ENCODE measurements around the gene APPBP2.

- TF ChIP-seq, protein P1, sequence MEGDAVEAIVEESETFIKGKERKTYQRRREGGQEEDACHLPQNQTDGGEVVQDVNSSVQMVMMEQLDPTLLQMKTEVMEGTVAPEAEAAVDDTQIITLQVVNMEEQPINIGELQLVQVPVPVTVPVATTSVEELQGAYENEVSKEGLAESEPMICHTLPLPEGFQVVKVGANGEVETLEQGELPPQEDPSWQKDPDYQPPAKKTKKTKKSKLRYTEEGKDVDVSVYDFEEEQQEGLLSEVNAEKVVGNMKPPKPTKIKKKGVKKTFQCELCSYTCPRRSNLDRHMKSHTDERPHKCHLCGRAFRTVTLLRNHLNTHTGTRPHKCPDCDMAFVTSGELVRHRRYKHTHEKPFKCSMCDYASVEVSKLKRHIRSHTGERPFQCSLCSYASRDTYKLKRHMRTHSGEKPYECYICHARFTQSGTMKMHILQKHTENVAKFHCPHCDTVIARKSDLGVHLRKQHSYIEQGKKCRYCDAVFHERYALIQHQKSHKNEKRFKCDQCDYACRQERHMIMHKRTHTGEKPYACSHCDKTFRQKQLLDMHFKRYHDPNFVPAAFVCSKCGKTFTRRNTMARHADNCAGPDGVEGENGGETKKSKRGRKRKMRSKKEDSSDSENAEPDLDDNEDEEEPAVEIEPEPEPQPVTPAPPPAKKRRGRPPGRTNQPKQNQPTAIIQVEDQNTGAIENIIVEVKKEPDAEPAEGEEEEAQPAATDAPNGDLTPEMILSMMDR (IDR thresholded peaks at IDR 0.05): no peak
- TF ChIP-seq POLR2A (IDR thresholded peaks at IDR 0.05; ENCODE audit: low read depth) (no peak), EP300 (IDR thresholded peaks at IDR 0.05) (no peak), POLR2AphosphoS5 (IDR thresholded peaks at IDR 0.05) (no peak)
Observed at GRCh38 chr17:60393840-60394723, 132.0 kb downstream of the APPBP2 start.

Data from esophagus muscularis mucosa (tissue), 4 donors.